Cerebellar cortex (tissue), 1 donor: ENCODE measurements around the gene ENTPD3.

Source experiments
- DNase-seq: peaks from one replicate; pipeline ENCODE4 v3.0.0-alpha.2; 2015; ENCODE audit warnings: low spot score

ENTPD3 gene

GRCh38 chr3:40387001-40387894 lies at the start of gene ENTPD3:
Gene ENTPD3 (plus strand): TSS chr3:40387184. CDS start chr3:40388058, 874 bp downstream.
- peak; percentile 65 for DNase-seq

GRCh38 chr3:40339871-40340270 lies 47.1 kb upstream of the ENTPD3 start:
- no peak for DNase-seq

GRCh38 chr3:40340541-40341170 lies 46.3 kb upstream of the ENTPD3 start:
- DNase-seq: no peak

GRCh38 chr3:40341671-40342070 lies 45.3 kb upstream of the ENTPD3 start:
- DNase-seq: no peak

- no peak for DNase-seq
Measured at GRCh38 chr3:40350529-40350928, 36.5 kb upstream of the ENTPD3 start.

GRCh38 chr3:40355410-40355809 lies 31.6 kb upstream of the ENTPD3 start:
- DNase-seq: no peak

GRCh38 chr3:40358454-40358853 lies 28.5 kb upstream of the ENTPD3 start:
- no peak for DNase-seq

- DNase-seq: no peak
Measured at GRCh38 chr3:40363674-40364073, 23.3 kb upstream of the ENTPD3 start.

GRCh38 chr3:40366203-40367162 lies 20.5 kb upstream of the ENTPD3 start:
- peak; percentile 4 for DNase-seq

- DNase-seq: no peak
Measured at GRCh38 chr3:40369716-40370115, 17.3 kb upstream of the ENTPD3 start.

GRCh38 chr3:40377822-40378221 lies 9.2 kb upstream of the ENTPD3 start:
- DNase-seq: no peak

- no peak for DNase-seq
Measured at GRCh38 chr3:40379674-40380306, 7.2 kb upstream of the ENTPD3 start.

GRCh38 chr3:40381904-40382616 lies 4.9 kb upstream of the ENTPD3 start:
- no peak for DNase-seq

GRCh38 chr3:40382617-40382979 lies 4.4 kb upstream of the ENTPD3 start:
- no peak for DNase-seq

- no peak for DNase-seq
Measured at GRCh38 chr3:40386213-40386612, 771 bp upstream of the ENTPD3 start.

- peak; percentile 55 for DNase-seq
Measured at GRCh38 chr3:40387895-40388254, 891 bp downstream of the ENTPD3 start.

GRCh38 chr3:40396406-40396805 lies 9.4 kb downstream of the ENTPD3 start:
- no peak for DNase-seq

GRCh38 chr3:40397129-40397528 lies 10.1 kb downstream of the ENTPD3 start:
- DNase-seq: no peak

GRCh38 chr3:40397912-40398311 lies 10.9 kb downstream of the ENTPD3 start:
- DNase-seq: no peak

GRCh38 chr3:40398346-40398745 lies 11.4 kb downstream of the ENTPD3 start:
- no peak for DNase-seq

- no peak for DNase-seq
Measured at GRCh38 chr3:40404591-40405198, 17.7 kb downstream of the ENTPD3 start.
